ENCODE results near the gene ENPEP. TPM values are rescaled to one million over a fixed set of nuclear protein-coding genes. Genes with fewer than 3 reads are reported as not detected.

Gene ENPEP
- total and polyA plus RNA-seq, 9 of the 15 experiments (the other 6 are each of a cell fraction or from before 2014, with no cell fraction given), result 0.01 TPM; not detected in 7

- CTCF ChIA-PET (ENCODE audit: low intra/inter-chr PET ratio), result no interaction called here
- no peaks in the 10 kb centered on the region for H3K79me2 ChIP-seq (ENCODE audit: control insufficient read depth, insufficient read depth, low read length)
- no peak overlapping the region for H3K9ac ChIP-seq (ENCODE audit: insufficient read depth in 1 of 2, low read depth in 2 of 2, low read length in 2 of 2)
- peaks cover 0 to 2% of the 10 kb centered on the region in 2 experiments; a peak in 1 of 5 replicates for H3K27me3 ChIP-seq (ENCODE audit: control insufficient read depth in 2 of 2, insufficient read depth in 2 of 2, low read length in 2 of 2)
- H3K4me2 ChIP-seq (ENCODE audit: insufficient read depth, low read length), result no peak overlapping the region
- 0% methylated on average over 3 of the region's 4 CpGs for WGBS (ENCODE audit: insufficient coverage, low coverage, missing lambda C conversion rate)
- ATAC-seq (no peak), DNase-seq (ENCODE audit: extremely low read depth in 1 of 4, low spot score in 3 of 4) (no peak), FAIRE-seq (no peak)
- intact Hi-C loops (cut with micrococcal nuclease) (no loop called here), in situ Hi-C loops (cut with MboI) (no loop called here)
- H3K9me3 ChIP-seq (replicated peaks; ENCODE audit: control insufficient read depth, insufficient read depth, low read depth, low read length), result no peaks in the 10 kb centered on the region
- H2AFZ ChIP-seq (ENCODE audit: low read depth, low read length), result no peak overlapping the region
- no peaks in the 10 kb centered on the region for H3K36me3 ChIP-seq (ENCODE audit: control insufficient read depth, insufficient read depth, low read length)
- H3K27ac ChIP-seq (ENCODE audit: extremely low read depth, low read depth, low read length), result no peak overlapping the region
- no TSS peak for BruUV-seq (replicated peaks)
- TF ChIP-seq ZNF76 (CRISPR knock-in tag; IDR thresholded peaks at IDR 0.05; ENCODE audit: borderline replicate concordance), result no peak
- no peak for TF ChIP-seq SAP30 (IDR thresholded peaks at IDR 0.05; ENCODE audit: borderline replicate concordance, insufficient read depth, low read depth, low read length, poor library complexity, severe bottlenecking)
- no peak for TF ChIP-seq VEZF1 (CRISPR knock-in tag; IDR thresholded peaks at IDR 0.05)
- no peak for TF ChIP-seq SP2 (IDR thresholded peaks at IDR 0.05; ENCODE audit: extremely low read depth, low read depth, low read length, poor library complexity, severe bottlenecking)
- no peak for TF ChIP-seq ZNF584 (CRISPR knock-in tag; IDR thresholded peaks at IDR 0.05; ENCODE audit: low read depth)
- no peak for TF ChIP-seq PYGO2 (tag; IDR thresholded peaks at IDR 0.05)
- no peaks in the 10 kb centered on the region for H3K9me1 ChIP-seq (ENCODE audit: control insufficient read depth, insufficient read depth, low read length)
- H3K4me3 ChIP-seq, result no peak overlapping the region
- POLR2A ChIA-PET, result no interaction called here
- no peaks in the 10 kb centered on the region for H4K20me1 ChIP-seq (replicated peaks; ENCODE audit: control insufficient read depth, insufficient read depth, low read length)
- H3K4me1 ChIP-seq (replicated peaks in 1 of 2; ENCODE audit: control insufficient read depth in 2 of 2, insufficient read depth in 2 of 2, low read length in 2 of 2), result no peaks in the 10 kb centered on the region
These were observed 17.3 kb upstream of the ENPEP start for GRCh38 chr4:110458494-110459266.

All from K562 (cell line).